ENCODE measurements around the gene ZCCHC7. TPM values are rescaled to one million over a fixed set of nuclear protein-coding genes. Genes with fewer than 3 reads are reported as not detected.

ZCCHC7 gene
- total and polyA plus RNA-seq, 4 donors, result 3.3 to 9.7 (median 7.6) TPM

DNA sequence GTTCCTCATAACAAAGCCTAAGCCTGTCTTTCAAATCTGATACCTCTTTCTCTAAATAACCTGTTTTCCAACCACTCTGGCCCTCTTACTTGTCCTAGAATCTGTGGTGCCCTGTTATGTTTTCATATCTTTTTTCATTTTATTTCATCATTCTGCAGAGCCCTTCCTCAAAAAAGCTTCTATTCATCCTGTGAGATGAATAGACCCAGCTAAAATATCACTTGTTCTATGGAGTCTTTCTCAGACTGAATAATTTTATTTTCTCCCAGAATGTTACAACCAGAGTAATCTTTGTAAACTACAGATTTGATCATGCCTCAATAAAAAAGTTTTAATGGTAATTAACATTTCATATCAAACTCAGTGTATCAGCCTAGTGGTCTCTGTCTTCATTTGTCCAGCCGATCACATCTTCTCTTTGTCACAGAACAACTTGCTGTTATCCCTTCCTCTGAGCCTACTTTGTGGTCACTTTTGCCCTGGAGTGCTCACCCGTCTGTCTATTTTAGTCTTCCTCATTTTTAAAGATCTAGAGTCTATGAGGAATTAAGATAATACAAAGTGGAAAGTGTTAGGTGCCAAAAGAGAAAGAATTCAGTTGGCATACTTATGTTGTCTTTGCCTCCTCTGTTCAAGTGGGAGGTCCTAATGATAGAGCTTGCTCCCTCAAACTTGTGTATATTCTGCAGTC lies 77.8 kb downstream of the ZCCHC7 start:
- H3K9me3 ChIP-seq (ENCODE audit: control insufficient read depth in 4 of 4, low read length in 3 of 4), result no peaks in the 10 kb centered on the region
- no peaks in the 10 kb centered on the region for H3K27me3 ChIP-seq (ENCODE audit: control insufficient read depth in 4 of 4, insufficient read depth in 4 of 4, low read length in 3 of 4)
- TF ChIP-seq RAD21 (IDR thresholded peaks at IDR 0.05) (no peak), SP1 (IDR thresholded peaks at IDR 0.05) (no peak), HNF4G (IDR thresholded peaks at IDR 0.05) (no peak), YY1 (IDR thresholded peaks at IDR 0.05) (no peak), TAF1 (conservative IDR thresholded peaks at IDR 0.05) (no peak), FOXA1 (IDR thresholded peaks at IDR 0.05) (no peak)
- TF ChIP-seq, protein P1, sequence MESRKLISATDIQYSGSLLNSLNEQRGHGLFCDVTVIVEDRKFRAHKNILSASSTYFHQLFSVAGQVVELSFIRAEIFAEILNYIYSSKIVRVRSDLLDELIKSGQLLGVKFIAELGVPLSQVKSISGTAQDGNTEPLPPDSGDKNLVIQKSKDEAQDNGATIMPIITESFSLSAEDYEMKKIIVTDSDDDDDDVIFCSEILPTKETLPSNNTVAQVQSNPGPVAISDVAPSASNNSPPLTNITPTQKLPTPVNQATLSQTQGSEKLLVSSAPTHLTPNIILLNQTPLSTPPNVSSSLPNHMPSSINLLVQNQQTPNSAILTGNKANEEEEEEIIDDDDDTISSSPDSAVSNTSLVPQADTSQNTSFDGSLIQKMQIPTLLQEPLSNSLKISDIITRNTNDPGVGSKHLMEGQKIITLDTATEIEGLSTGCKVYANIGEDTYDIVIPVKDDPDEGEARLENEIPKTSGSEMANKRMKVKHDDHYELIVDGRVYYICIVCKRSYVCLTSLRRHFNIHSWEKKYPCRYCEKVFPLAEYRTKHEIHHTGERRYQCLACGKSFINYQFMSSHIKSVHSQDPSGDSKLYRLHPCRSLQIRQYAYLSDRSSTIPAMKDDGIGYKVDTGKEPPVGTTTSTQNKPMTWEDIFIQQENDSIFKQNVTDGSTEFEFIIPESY (IDR thresholded peaks at IDR 0.05), result no peak
- TF ChIP-seq, protein P2, sequence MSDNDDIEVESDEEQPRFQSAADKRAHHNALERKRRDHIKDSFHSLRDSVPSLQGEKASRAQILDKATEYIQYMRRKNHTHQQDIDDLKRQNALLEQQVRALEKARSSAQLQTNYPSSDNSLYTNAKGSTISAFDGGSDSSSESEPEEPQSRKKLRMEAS (IDR thresholded peaks at IDR 0.05), result no peak
- no peaks in the 10 kb centered on the region for H3K4me1 ChIP-seq (ENCODE audit: control insufficient read depth in 4 of 4, insufficient read depth in 4 of 4, low read length in 3 of 4)
- no peak overlapping the region for H3K9ac ChIP-seq (ENCODE audit: low read depth in 1 of 2, low read length in 2 of 2)
- no peaks in the 10 kb centered on the region for H3K36me3 ChIP-seq (ENCODE audit: control insufficient read depth in 4 of 4, insufficient read depth in 3 of 4, low read depth in 1 of 4, low read length in 3 of 4)
- no peak overlapping the region for H3K27ac ChIP-seq (ENCODE audit: low read depth in 1 of 2, low read length in 2 of 2)
- no peak overlapping the region for H3K4me3 ChIP-seq (ENCODE audit: low read depth in 1 of 3, low read length in 3 of 3)
- no peak for DNase-seq (ENCODE audit: low spot score)
- WGBS, result 84% methylated on average over 2 of the region's 2 CpGs

DNA sequence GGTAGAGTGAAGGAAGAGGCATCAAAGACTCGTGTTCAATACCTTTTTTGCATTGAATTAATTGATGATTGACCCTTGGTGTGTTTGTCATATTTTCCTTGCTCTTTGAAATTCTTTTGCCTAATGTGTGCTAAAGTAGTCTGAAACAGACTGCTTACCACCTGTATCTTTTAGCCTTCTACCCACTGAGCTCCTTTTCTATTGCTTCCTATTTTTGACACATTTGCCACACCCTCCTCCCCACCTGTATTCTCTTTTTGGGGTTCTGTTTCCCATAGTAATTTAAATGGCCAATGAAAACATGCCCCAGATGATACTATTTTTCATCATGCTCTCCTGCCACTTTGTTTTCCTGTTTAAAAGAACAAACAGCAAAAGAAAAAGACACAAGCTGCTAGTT lies 78.5 kb downstream of the ZCCHC7 start:
- H3K27ac ChIP-seq (ENCODE audit: low read depth in 1 of 2, low read length in 2 of 2), result no peak overlapping the region
- no peaks in the 10 kb centered on the region for H3K27me3 ChIP-seq (ENCODE audit: control insufficient read depth in 4 of 4, insufficient read depth in 4 of 4, low read length in 3 of 4)
- H3K36me3 ChIP-seq (ENCODE audit: control insufficient read depth in 4 of 4, insufficient read depth in 3 of 4, low read depth in 1 of 4, low read length in 3 of 4), result no peaks in the 10 kb centered on the region
- no peak for DNase-seq (ENCODE audit: low spot score)
- H3K4me3 ChIP-seq (ENCODE audit: low read depth in 1 of 3, low read length in 3 of 3), result no peak overlapping the region
- H3K9ac ChIP-seq (ENCODE audit: low read depth in 1 of 2, low read length in 2 of 2), result no peak overlapping the region
- H3K9me3 ChIP-seq (ENCODE audit: control insufficient read depth in 4 of 4, low read length in 3 of 4), result no peaks in the 10 kb centered on the region
- no peaks in the 10 kb centered on the region for H3K4me1 ChIP-seq (ENCODE audit: control insufficient read depth in 4 of 4, insufficient read depth in 4 of 4, low read length in 3 of 4)
- TF ChIP-seq, protein P3, sequence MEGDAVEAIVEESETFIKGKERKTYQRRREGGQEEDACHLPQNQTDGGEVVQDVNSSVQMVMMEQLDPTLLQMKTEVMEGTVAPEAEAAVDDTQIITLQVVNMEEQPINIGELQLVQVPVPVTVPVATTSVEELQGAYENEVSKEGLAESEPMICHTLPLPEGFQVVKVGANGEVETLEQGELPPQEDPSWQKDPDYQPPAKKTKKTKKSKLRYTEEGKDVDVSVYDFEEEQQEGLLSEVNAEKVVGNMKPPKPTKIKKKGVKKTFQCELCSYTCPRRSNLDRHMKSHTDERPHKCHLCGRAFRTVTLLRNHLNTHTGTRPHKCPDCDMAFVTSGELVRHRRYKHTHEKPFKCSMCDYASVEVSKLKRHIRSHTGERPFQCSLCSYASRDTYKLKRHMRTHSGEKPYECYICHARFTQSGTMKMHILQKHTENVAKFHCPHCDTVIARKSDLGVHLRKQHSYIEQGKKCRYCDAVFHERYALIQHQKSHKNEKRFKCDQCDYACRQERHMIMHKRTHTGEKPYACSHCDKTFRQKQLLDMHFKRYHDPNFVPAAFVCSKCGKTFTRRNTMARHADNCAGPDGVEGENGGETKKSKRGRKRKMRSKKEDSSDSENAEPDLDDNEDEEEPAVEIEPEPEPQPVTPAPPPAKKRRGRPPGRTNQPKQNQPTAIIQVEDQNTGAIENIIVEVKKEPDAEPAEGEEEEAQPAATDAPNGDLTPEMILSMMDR (IDR thresholded peaks at IDR 0.05; ENCODE audit: low read depth, low read length, missing input control), result no peak
- no peak for TF ChIP-seq RAD21 (IDR thresholded peaks at IDR 0.05)
- no peak for TF ChIP-seq TAF1 (conservative IDR thresholded peaks at IDR 0.05)
- 93% methylated on average over 1 of the region's 1 CpG for WGBS

DNA sequence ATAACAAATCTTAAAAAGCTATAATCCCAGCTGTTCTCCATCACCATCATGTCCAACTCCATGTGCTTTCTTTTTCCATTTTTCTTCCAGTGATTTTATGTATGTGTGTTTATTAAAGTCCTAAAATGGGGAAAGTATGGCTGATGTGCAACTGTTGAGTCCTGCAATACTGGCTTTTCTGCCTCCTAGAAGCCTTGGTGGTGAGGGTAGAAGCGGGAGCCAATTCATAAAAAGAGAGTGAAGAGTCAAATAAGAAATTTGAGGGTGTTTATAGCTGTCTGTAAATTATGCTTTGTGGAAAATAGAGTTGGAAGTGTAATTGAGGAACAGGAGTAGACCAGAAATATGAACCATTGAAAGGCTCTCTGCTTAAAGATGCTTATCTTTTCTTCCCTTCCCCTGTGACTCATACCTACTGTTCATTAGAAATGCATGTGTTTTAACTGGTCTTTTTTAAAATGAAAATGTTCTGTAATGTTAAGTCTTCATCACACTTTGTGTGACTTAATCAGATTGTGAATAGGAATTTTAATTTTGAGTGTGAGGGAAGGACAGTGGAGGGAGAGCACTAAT lies 80.1 kb downstream of the ZCCHC7 start:
- WGBS, result 96% methylated on average over 1 of the region's 1 CpG
- Histone ChIP-seq H3K9me3 (ENCODE audit: control insufficient read depth in 4 of 4, low read length in 3 of 4) (no peaks in the 10 kb centered on the region), H3K36me3 (ENCODE audit: control insufficient read depth in 4 of 4, insufficient read depth in 3 of 4, low read depth in 1 of 4, low read length in 3 of 4) (no peaks in the 10 kb centered on the region), H3K27me3 (ENCODE audit: control insufficient read depth in 4 of 4, insufficient read depth in 4 of 4, low read length in 3 of 4) (no peaks in the 10 kb centered on the region), H3K9ac (ENCODE audit: low read depth in 1 of 2, low read length in 2 of 2) (no peak overlapping the region), H3K27ac (ENCODE audit: low read depth in 1 of 2, low read length in 2 of 2) (no peak overlapping the region), H3K4me1 (ENCODE audit: control insufficient read depth in 4 of 4, insufficient read depth in 4 of 4, low read length in 3 of 4) (no peaks in the 10 kb centered on the region), H3K4me3 (ENCODE audit: low read depth in 1 of 3, low read length in 3 of 3) (no peak overlapping the region)
- DNase-seq (ENCODE audit: low spot score), result no peak
- TF ChIP-seq GABPA (IDR thresholded peaks at IDR 0.05 in 1 of 2, conservative IDR thresholded peaks at IDR 0.05 in 1 of 2) (no peak), RXRA (IDR thresholded peaks at IDR 0.05) (no peak), SP1 (IDR thresholded peaks at IDR 0.05) (no peak), HNF4A (conservative IDR thresholded peaks at IDR 0.05) (no peak), TAF1 (conservative IDR thresholded peaks at IDR 0.05) (no peak), FOXA2 (IDR thresholded peaks at IDR 0.05) (no peak), NR2F2 (IDR thresholded peaks at IDR 0.05) (no peak), HNF4G (IDR thresholded peaks at IDR 0.05) (no peak), FOXA1 (IDR thresholded peaks at IDR 0.05) (no peak), YY1 (IDR thresholded peaks at IDR 0.05) (no peak), RAD21 (IDR thresholded peaks at IDR 0.05) (no peak), EGR1 (IDR thresholded peaks at IDR 0.05; ENCODE audit: low read depth in 2 of 2) (no peak)
- TF ChIP-seq, protein P2 (IDR thresholded peaks at IDR 0.05), result no peak
- TF ChIP-seq, protein P4, sequence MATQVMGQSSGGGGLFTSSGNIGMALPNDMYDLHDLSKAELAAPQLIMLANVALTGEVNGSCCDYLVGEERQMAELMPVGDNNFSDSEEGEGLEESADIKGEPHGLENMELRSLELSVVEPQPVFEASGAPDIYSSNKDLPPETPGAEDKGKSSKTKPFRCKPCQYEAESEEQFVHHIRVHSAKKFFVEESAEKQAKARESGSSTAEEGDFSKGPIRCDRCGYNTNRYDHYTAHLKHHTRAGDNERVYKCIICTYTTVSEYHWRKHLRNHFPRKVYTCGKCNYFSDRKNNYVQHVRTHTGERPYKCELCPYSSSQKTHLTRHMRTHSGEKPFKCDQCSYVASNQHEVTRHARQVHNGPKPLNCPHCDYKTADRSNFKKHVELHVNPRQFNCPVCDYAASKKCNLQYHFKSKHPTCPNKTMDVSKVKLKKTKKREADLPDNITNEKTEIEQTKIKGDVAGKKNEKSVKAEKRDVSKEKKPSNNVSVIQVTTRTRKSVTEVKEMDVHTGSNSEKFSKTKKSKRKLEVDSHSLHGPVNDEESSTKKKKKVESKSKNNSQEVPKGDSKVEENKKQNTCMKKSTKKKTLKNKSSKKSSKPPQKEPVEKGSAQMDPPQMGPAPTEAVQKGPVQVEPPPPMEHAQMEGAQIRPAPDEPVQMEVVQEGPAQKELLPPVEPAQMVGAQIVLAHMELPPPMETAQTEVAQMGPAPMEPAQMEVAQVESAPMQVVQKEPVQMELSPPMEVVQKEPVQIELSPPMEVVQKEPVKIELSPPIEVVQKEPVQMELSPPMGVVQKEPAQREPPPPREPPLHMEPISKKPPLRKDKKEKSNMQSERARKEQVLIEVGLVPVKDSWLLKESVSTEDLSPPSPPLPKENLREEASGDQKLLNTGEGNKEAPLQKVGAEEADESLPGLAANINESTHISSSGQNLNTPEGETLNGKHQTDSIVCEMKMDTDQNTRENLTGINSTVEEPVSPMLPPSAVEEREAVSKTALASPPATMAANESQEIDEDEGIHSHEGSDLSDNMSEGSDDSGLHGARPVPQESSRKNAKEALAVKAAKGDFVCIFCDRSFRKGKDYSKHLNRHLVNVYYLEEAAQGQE (IDR thresholded peaks at IDR 0.05), result no peak
- TF ChIP-seq, protein P3 (IDR thresholded peaks at IDR 0.05; ENCODE audit: low read depth, low read length, missing input control), result no peak
